T-cell (primary cell): ENCODE data around the gene LUC7L3. TPM values are rescaled to one million over a fixed set of nuclear protein-coding genes. Genes with fewer than 3 reads are reported as not detected.

ENCODE experiments used
- ATAC-seq, 4 experiments: fragments of 200-7000 bp in 3 of 4; fragments of 150-1000 bp in 1 of 4; cut with Tn5 transposase; replicated peaks in 1 of 4; 1 replicate in 3 of 4; 2 replicates in 1 of 4; pipeline ENCODE4 v1.10.0; 2021; ENCODE audit warnings: moderate library complexity in 3 of 4, mild to moderate bottlenecking in 2 of 4, moderate number of reproducible peaks in 1 of 4
- CTCF ChIA-PET, 2 donors: fragments of 300-600 bp; sonication (Branson Sonifier 250); formaldehyde crosslinking; loops; one replicate each; lab custom pipeline; 2022; ENCODE audit warnings: antibody characterized with exemption in 2 of 2; lab: Charles Lee
- POLR2A ChIA-PET, 2 donors: fragments of 300-600 bp; sonication (Branson Sonifier 250); formaldehyde crosslinking; loops; one replicate each; lab custom pipeline; 2022; ENCODE audit warnings: antibody characterized with exemption in 2 of 2; lab: Charles Lee
- DNase-seq, 35 experiments: peaks; one replicate each; pipeline versions ENCODE4 v3.0.0 to v3.0.0-alpha.2; 2013 to 2023
- H3K27ac ChIP-seq: one replicate; pipeline ENCODE4 v1.5.1; 2013; ENCODE audit warnings: low read length
- H3K27me3 ChIP-seq, 2 experiments: replicated peaks in 1 of 2; 1 replicate in 1 of 2; 2 replicates in 1 of 2; pipeline versions ENCODE4 v1.6.1 to v1.7.0; 2013; ENCODE audit warnings: low read length in 1 of 2, mixed read lengths in 1 of 2; ENCODE audit not compliant: control insufficient read depth in 2 of 2, insufficient read depth in 2 of 2; ENCODE audit errors: extremely low read depth in 1 of 2
- H3K36me3 ChIP-seq, 2 donors: 1 replicate in 1 of 2; 2 replicates in 1 of 2; pipeline versions ENCODE4 v1.6.1 to v1.7.0; 2013; ENCODE audit warnings: low read length in 1 of 2; ENCODE audit not compliant: control insufficient read depth in 2 of 2, insufficient read depth in 1 of 2; ENCODE audit errors: extremely low read depth in 1 of 2
- H3K4me1 ChIP-seq, 2 experiments: 1 replicate in 1 of 2; 2 replicates in 1 of 2; pipeline versions ENCODE4 v1.6.1 to v1.7.0; 2013; ENCODE audit warnings: low read length in 2 of 2, mixed read lengths in 1 of 2; ENCODE audit not compliant: insufficient read depth in 2 of 2, control insufficient read depth in 1 of 2; ENCODE audit errors: extremely low read depth in 1 of 2
- H3K4me3 ChIP-seq, 2 donors: 1 replicate in 1 of 2; 2 replicates in 1 of 2; pipeline versions ENCODE4 v1.5.1 to v1.7.0; 2013; ENCODE audit warnings: mild to moderate bottlenecking in 2 of 2, low read length in 1 of 2, moderate library complexity in 1 of 2; ENCODE audit not compliant: control insufficient read depth in 1 of 2; ENCODE audit errors: extremely low read depth in 1 of 2
- H3K9me3 ChIP-seq: 2 replicates; pipeline ENCODE4 v1.7.0; 2013
- H3K27ac Mint-ChIP-seq, 2 donors: one replicate each; pipeline ENCODE4 v1.8.0; 2020 to 2021; ENCODE audit warnings: mild to moderate bottlenecking in 2 of 2, mixed read lengths in 2 of 2
- H3K27me3 Mint-ChIP-seq, 2 donors: one replicate each; pipeline ENCODE4 v1.8.0; 2021 to 2022; ENCODE audit warnings: mixed read lengths in 2 of 2
- H3K36me3 Mint-ChIP-seq: one replicate; pipeline ENCODE4 v1.8.0; 2021; ENCODE audit warnings: mixed read lengths
- H3K4me1 Mint-ChIP-seq, 3 donors: one replicate each; pipeline ENCODE4 v1.8.0; 2020 to 2022; ENCODE audit warnings: mixed read lengths in 3 of 3, mild to moderate bottlenecking in 1 of 3
- H3K4me3 Mint-ChIP-seq, 3 donors: one replicate each; pipeline ENCODE4 v1.8.0; 2020 to 2022; ENCODE audit warnings: mild to moderate bottlenecking in 3 of 3, mixed read lengths in 3 of 3, moderate library complexity in 3 of 3
- H3K9me3 Mint-ChIP-seq, 3 donors: one replicate each; pipeline ENCODE4 v1.8.0; 2020 to 2022; ENCODE audit warnings: mixed read lengths in 3 of 3
- WGBS: methylation state at CpG from one replicate; pipeline ENCODE4 v1.1.5; 2013; ENCODE audit warnings: missing lambda C conversion rate; ENCODE audit not compliant: insufficient coverage; 5-methylcytosine and 5-hydroxymethylcytosine counted together
- total RNA-seq, 35 experiments: library from RNA in 6 of 35; stranded (reverse) in 6 of 35; fragments of 120-200 nt in 1 of 35; gene quantifications; one replicate each; pipeline versions ENCODE4 v1.2.1 to v1.2.4 and lab custom pipeline; 2013 to 2026

LUC7L3 gene
- total RNA-seq, 5 donors from 2014 or later (not counting 1 experiment from before 2014, with no cell fraction given) = 126 to 273 (median 232) TPM

- no peaks in the 10 kb centered on the region for H3K9me3 Mint-ChIP-seq
- H3K4me1 Mint-ChIP-seq = peaks cover 4 to 18% (median 5%) of the 10 kb centered on the region in 3 donors
- Histone ChIP-seq H3K9me3 (no peaks in the 10 kb centered on the region), H3K27me3 (peaks cover 0 to 9% of the 10 kb centered on the region in 2 experiments), H3K36me3 (no peaks in the 10 kb centered on the region), H3K4me1 (no peaks in the 10 kb centered on the region), H3K27ac (no peak overlapping the region), H3K4me3 (no peak overlapping the region)
- no peaks in the 10 kb centered on the region for H3K36me3 Mint-ChIP-seq
- ATAC-seq (no peak), DNase-seq (no peak)
- H3K4me3 Mint-ChIP-seq = no peak overlapping the region
- WGBS = 93% methylated on average over 13 of the region's 15 CpGs
- no peak overlapping the region for H3K27ac Mint-ChIP-seq
- POLR2A ChIA-PET = no interaction called here
- peaks cover 14 to 19% of the 10 kb centered on the region in 2 donors for H3K27me3 Mint-ChIP-seq
- CTCF ChIA-PET = no interaction called here
Observed at GRCh38 chr17:50684612-50685333, 34.6 kb upstream of the LUC7L3 start.

DNA sequence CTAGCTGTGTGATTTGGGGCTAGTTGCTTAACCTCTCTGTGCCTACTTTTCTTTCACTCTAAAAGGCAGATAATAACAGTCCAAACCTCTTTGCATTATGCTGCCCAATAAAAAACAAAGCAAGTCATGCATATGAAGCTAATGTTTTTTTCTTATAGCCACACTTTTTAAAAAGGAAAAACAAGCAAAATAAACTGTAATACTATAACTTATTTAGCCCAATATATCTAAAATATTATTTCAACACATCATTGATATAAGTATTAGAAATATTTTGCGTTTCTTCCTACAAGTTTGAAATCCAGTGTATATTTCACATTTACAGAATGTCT is 34.1 kb upstream of the LUC7L3 start:
- ATAC-seq = no peak
- H3K27me3 ChIP-seq = peaks cover 0 to 4% of the 10 kb centered on the region in 2 experiments
- H3K4me1 ChIP-seq = no peaks in the 10 kb centered on the region
- Mint-ChIP-seq H3K9me3 (no peaks in the 10 kb centered on the region), H3K27ac (no peak overlapping the region), H3K4me1 (peaks cover 4 to 18% (median 5%) of the 10 kb centered on the region in 3 donors), H3K36me3 (no peaks in the 10 kb centered on the region), H3K27me3 (peaks cover 12 to 13% of the 10 kb centered on the region in 2 donors), H3K4me3 (no peak overlapping the region)
- H3K36me3 ChIP-seq = no peaks in the 10 kb centered on the region
- ChIA-PET CTCF (no interaction called here), POLR2A (no interaction called here)
- DNase-seq = no peak
- H3K27ac ChIP-seq = no peak overlapping the region
- no peak overlapping the region for H3K4me3 ChIP-seq
- no CpG with 5 or more reads among the region's 1 CpG for WGBS
- no peaks in the 10 kb centered on the region for H3K9me3 ChIP-seq

DNA sequence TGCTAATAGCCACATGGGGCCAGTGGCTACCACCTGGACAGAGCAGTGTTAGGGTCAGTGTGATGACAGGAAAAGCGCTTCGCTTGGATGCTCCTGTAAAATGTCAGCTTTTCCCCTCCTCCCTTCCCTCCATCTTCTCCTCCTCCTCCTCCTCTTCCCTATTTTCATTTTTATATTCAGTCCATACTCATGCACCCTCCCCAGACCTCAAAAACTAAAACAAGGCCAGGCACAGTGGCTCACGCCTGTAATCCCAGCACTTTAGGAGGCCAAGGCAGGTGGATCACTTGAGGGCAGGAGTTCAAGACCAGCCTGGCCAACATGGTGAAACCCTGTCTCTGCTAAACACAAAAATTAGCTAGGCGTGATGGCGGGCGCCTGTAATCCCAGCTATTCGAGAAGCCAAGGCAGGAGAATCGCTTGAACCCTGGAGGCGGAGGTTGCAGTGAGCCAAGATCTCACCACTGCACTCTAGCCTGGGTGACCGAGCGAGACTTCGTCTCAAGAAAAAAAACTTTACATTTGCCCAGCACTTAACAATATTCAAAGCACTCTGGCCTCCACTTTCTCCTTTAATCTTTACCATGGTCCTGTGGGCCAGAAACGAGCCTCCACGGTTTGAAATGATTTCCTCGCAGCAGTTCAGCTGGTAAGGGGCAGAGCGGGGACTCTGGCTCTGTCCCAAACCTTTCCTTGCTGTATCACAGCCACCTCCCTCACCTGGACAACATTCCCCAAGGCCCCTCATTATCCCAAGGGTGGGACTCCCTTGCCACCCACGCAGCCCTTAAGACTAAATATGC is 33.5 kb upstream of the LUC7L3 start:
- Histone ChIP-seq H3K4me3 (no peak overlapping the region), H3K27ac (no peak overlapping the region), H3K36me3 (no peaks in the 10 kb centered on the region), H3K27me3 (no peaks in the 10 kb centered on the region), H3K4me1 (no peaks in the 10 kb centered on the region), H3K9me3 (no peaks in the 10 kb centered on the region)
- 82% methylated on average over 14 of the region's 17 CpGs for WGBS
- ChIA-PET CTCF (no interaction called here), POLR2A (no interaction called here)
- Mint-ChIP-seq H3K4me1 (peaks cover 4 to 18% (median 5%) of the 10 kb centered on the region in 3 donors), H3K27me3 (peaks cover 10 to 12% of the 10 kb centered on the region in 2 donors), H3K36me3 (no peaks in the 10 kb centered on the region), H3K27ac (no peak overlapping the region), H3K4me3 (no peak overlapping the region), H3K9me3 (no peaks in the 10 kb centered on the region)
- DNase-seq = no peak
- ATAC-seq = no peak

DNA sequence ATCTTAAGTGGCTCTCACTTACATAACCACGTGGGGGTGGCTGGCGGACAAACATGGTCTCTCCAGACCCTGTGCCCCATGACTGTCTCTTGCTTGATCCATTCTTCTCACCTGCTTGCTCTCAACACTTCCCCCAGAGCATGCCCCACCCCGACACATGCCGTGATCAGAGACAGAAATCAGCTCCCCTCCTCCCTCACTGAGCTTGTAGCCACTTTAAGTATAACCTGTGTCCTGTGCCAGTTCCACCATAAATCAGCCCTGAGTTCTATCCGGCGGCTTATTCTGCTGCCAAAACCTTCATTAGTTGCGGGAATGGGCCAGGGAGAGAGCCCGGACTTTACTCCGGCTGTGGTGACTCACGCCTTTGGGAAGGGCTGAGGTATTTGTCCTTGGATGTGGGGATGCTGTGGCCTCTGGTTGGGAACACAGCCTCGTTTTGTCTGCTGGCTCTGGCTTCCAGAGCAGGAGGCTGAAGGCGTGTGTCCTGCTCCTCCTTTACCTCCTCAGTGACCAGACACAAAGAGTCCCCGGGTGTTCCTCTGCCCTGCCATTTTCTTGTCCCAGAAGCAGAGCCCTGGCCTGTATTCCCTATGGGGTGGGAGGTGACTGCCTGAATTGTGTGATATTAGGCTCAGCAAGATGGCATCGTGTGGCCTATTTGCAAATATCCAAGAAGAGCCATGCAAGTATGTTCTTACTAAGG is 32.8 kb upstream of the LUC7L3 start:
- Histone ChIP-seq H3K27ac (no peak overlapping the region), H3K9me3 (no peaks in the 10 kb centered on the region), H3K4me3 (no peak overlapping the region), H3K4me1 (no peaks in the 10 kb centered on the region), H3K27me3 (no peaks in the 10 kb centered on the region), H3K36me3 (no peaks in the 10 kb centered on the region)
- Mint-ChIP-seq H3K27me3 (peaks cover 3 to 6% of the 10 kb centered on the region in 2 donors), H3K4me1 (peaks cover 0 to 10% (median 0%) of the 10 kb centered on the region in 3 donors), H3K36me3 (no peaks in the 10 kb centered on the region), H3K4me3 (no peak overlapping the region), H3K27ac (no peak overlapping the region), H3K9me3 (no peaks in the 10 kb centered on the region)
- DNase-seq (no peak), ATAC-seq (no peak)
- CTCF ChIA-PET = no interaction called here
- 89% methylated on average over 10 of the region's 14 CpGs for WGBS
- POLR2A ChIA-PET = no interaction called here

- ChIA-PET POLR2A (no interaction called here), CTCF (no interaction called here)
- Mint-ChIP-seq H3K27me3 (peaks cover 2 to 5% of the 10 kb centered on the region in 2 donors), H3K36me3 (peaks cover 3% of the 10 kb centered on the region), H3K27ac (no peak overlapping the region), H3K4me3 (no peak overlapping the region), H3K4me1 (peaks cover 0 to 2% (median 0%) of the 10 kb centered on the region in 3 donors), H3K9me3 (no peaks in the 10 kb centered on the region)
- peaks cover 0 to 2% of the 10 kb centered on the region in 2 donors for H3K36me3 ChIP-seq
- 88% methylated on average over 12 of the region's 16 CpGs for WGBS
- ATAC-seq (no peak), DNase-seq (no peak)
- H3K9me3 ChIP-seq = no peaks in the 10 kb centered on the region
- H3K27me3 ChIP-seq = no peaks in the 10 kb centered on the region
- no peaks in the 10 kb centered on the region for H3K4me1 ChIP-seq
- H3K27ac ChIP-seq = no peak overlapping the region
- no peak overlapping the region for H3K4me3 ChIP-seq
Observed at GRCh38 chr17:50687200-50688066, 32.0 kb upstream of the LUC7L3 start.

DNA sequence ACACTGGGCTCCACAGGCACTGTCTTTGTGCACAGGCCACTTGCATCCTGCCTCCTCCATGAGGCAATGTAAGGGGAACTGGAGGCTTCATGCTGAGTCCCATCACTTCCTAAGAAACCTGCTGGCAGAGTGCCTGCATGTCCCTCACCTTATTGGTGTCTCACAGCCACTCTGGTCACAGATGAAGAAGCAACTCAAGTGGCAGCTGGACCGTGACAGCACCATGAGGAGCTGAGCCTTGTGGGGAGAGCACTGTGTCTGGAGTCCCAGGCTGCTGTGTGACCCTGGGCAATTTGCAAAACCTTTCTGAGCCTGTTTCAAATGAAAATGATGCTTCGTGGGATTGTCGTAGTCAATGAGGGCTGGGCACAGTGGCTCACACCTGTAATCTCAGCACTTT is 31.2 kb upstream of the LUC7L3 start:
- peaks cover 0 to 11% of the 10 kb centered on the region in 2 donors for H3K36me3 ChIP-seq
- DNase-seq = no peak
- Mint-ChIP-seq H3K9me3 (no peaks in the 10 kb centered on the region), H3K27ac (no peak overlapping the region), H3K4me1 (no peaks in the 10 kb centered on the region), H3K36me3 (peaks cover 9% of the 10 kb centered on the region), H3K4me3 (no peak overlapping the region), H3K27me3 (peaks cover 2 to 5% of the 10 kb centered on the region in 2 donors)
- CTCF ChIA-PET = no interaction called here
- no peaks in the 10 kb centered on the region for H3K4me1 ChIP-seq
- H3K9me3 ChIP-seq = no peaks in the 10 kb centered on the region
- POLR2A ChIA-PET = no interaction called here
- H3K27me3 ChIP-seq = no peaks in the 10 kb centered on the region
- no peak for ATAC-seq
- WGBS = 93% methylated on average over 3 of the region's 3 CpGs
- no peak overlapping the region for H3K27ac ChIP-seq
- H3K4me3 ChIP-seq = no peak overlapping the region
